ENCODE data around the gene EPRS1.

Gene EPRS1

GRCh38 chr1:220046052-220046930 lies at the start of gene EPRS1:
EPRS1 (minus strand) TSS chr1:220046505; CDS start chr1:220046388, 117 bp downstream.
- TF ChIP-seq GATA1 (IDR thresholded peaks at IDR 0.05; ENCODE audit: low read depth, low read length) (no peak), POLR2A (IDR thresholded peaks at IDR 0.05; ENCODE audit: low read length) (peak; percentile 91)
- peak; percentile 98 to 99 for DNase-seq

GRCh38 chr1:220094016-220094911 lies 48.0 kb upstream of the EPRS1 start, which contains the start of gene IARS2:
IARS2 (plus strand) TSS chr1:220094132; CDS start chr1:220094217, 85 bp downstream.
- peak; percentile 47 for TF ChIP-seq POLR2A (IDR thresholded peaks at IDR 0.05; ENCODE audit: low read length)
- no peak for TF ChIP-seq GATA1 (IDR thresholded peaks at IDR 0.05; ENCODE audit: low read depth, low read length)
- peak; percentile 86 to 89 for DNase-seq

- TF ChIP-seq GATA1 (IDR thresholded peaks at IDR 0.05; ENCODE audit: low read depth, low read length) (no peak), POLR2A (IDR thresholded peaks at IDR 0.05; ENCODE audit: low read length) (no peak)
- DNase-seq: no peak
Measured at GRCh38 chr1:220093361-220094015, 47.2 kb upstream of the EPRS1 start.

- TF ChIP-seq POLR2A (IDR thresholded peaks at IDR 0.05; ENCODE audit: low read length) (no peak), GATA1 (IDR thresholded peaks at IDR 0.05; ENCODE audit: low read depth, low read length) (no peak)
- DNase-seq: no peak
Measured at GRCh38 chr1:220092694-220093093, 46.4 kb upstream of the EPRS1 start.

GRCh38 chr1:220089650-220090556 lies 43.6 kb upstream of the EPRS1 start, which contains the start of gene BPNT1:
BPNT1 (minus strand) TSS chr1:220089788; CDS start chr1:220079846, 9,942 bp downstream.
- DNase-seq: peak; percentile 94 to 96
- TF ChIP-seq GATA1 (IDR thresholded peaks at IDR 0.05; ENCODE audit: low read depth, low read length): no peak
- TF ChIP-seq POLR2A (IDR thresholded peaks at IDR 0.05; ENCODE audit: low read length): peak; percentile 55

- peak; percentile 5 to 20 for DNase-seq
Measured at GRCh38 chr1:220086261-220086686, 40.0 kb upstream of the EPRS1 start.

GRCh38 chr1:220084460-220084859 lies 38.2 kb upstream of the EPRS1 start:
- no peak for DNase-seq
- TF ChIP-seq POLR2A (IDR thresholded peaks at IDR 0.05; ENCODE audit: low read length): no peak

- TF ChIP-seq GATA1 (IDR thresholded peaks at IDR 0.05; ENCODE audit: low read depth, low read length) (no peak), POLR2A (IDR thresholded peaks at IDR 0.05; ENCODE audit: low read length) (no peak)
- DNase-seq: no peak
Measured at GRCh38 chr1:220077887-220078286, 31.6 kb upstream of the EPRS1 start.

- no peak for DNase-seq
- no peak for TF ChIP-seq GATA1 (IDR thresholded peaks at IDR 0.05; ENCODE audit: low read depth, low read length)
- TF ChIP-seq POLR2A (IDR thresholded peaks at IDR 0.05; ENCODE audit: low read length): no peak
Measured at GRCh38 chr1:220076861-220077762, 30.8 kb upstream of the EPRS1 start.

- TF ChIP-seq POLR2A (IDR thresholded peaks at IDR 0.05; ENCODE audit: low read length): no peak
- DNase-seq: no peak
Measured at GRCh38 chr1:220067269-220068204, 21.2 kb upstream of the EPRS1 start.

- no peak for DNase-seq
- no peak for TF ChIP-seq GATA1 (IDR thresholded peaks at IDR 0.05; ENCODE audit: low read depth, low read length)
- TF ChIP-seq POLR2A (IDR thresholded peaks at IDR 0.05; ENCODE audit: low read length): no peak
Measured at GRCh38 chr1:220062629-220063028, 16.3 kb upstream of the EPRS1 start.

Data from erythroblast (primary cell).